K562 (cell line): Measurements from ENCODE around the gene LINC00632. TPM values are rescaled to one million over a fixed set of nuclear protein-coding genes. Genes with fewer than 3 reads are reported as not detected.

Experiments used
- ATAC-seq: fragments of 200-7000 bp; cut with Tn5 transposase; 3 replicates; pipeline ENCODE4 v1.9.1; 2020; ENCODE audit warnings: moderate library complexity
- BruUV-seq: library from RNA; stranded (reverse); fragments of 400-500 nt; replicated peaks from 2 replicates; lab custom pipeline; 2021; lab: Mats Ljungman, UMichigan
- CTCF ChIA-PET: fragments of 300-600 bp; formaldehyde crosslinking; extraction: SDS; loops from one replicate; lab custom pipeline; 2021; ENCODE audit warnings: low intra/inter-chr PET ratio; lab: Yijun Ruan, JAX
- POLR2A ChIA-PET: fragments of 300-600, 350-650 bp; sonication (Branson Sonifier 250); formaldehyde crosslinking; extraction: SDS; loops from one replicate; lab custom pipeline; 2021; ENCODE audit warnings: antibody characterized with exemption, inconsistent platforms; lab: Yijun Ruan, JAX
- DNase-seq, 4 experiments: peaks; one replicate each; pipeline versions ENCODE4 v3.0.0 to v3.0.0-alpha.2; 2011 to 2018; ENCODE audit warnings: low spot score in 3 of 4, mixed read lengths in 3 of 4; ENCODE audit errors: extremely low read depth in 1 of 4
- FAIRE-seq: peaks from 2 replicates; lab custom pipeline; 2011; peaks lifted over from hg19 to GRCh38; lab: Jason Lieb, UNC
- H2AFZ ChIP-seq: 2 replicates; pipeline ENCODE4 v1.6.0; 2011; ENCODE audit warnings: low read depth, low read length, control low read depth, inconsistent platforms
- H3K27ac ChIP-seq: fragments of 200-600 bp; 3 replicates; pipeline ENCODE4 v1.8.0; 2011; ENCODE audit warnings: low read depth, mild to moderate bottlenecking, control low read depth, inconsistent platforms, low read length, moderate library complexity, mixed read lengths; ENCODE audit errors: extremely low read depth
- H3K27me3 ChIP-seq, 2 experiments: fragments of 300-600 bp in 1 of 2; 2 replicates in 1 of 2; 3 replicates in 1 of 2; pipeline versions ENCODE4 v1.6.0 to v1.8.0; 2011; ENCODE audit warnings: inconsistent platforms in 2 of 2, low read length in 2 of 2, mild to moderate bottlenecking in 1 of 2, mixed read lengths in 1 of 2, moderate library complexity in 1 of 2; ENCODE audit not compliant: control insufficient read depth in 2 of 2, insufficient read depth in 2 of 2
- H3K36me3 ChIP-seq: fragments of 300-600 bp; 3 replicates; pipeline ENCODE4 v1.8.0; 2011; ENCODE audit warnings: mild to moderate bottlenecking, low read length, inconsistent platforms; ENCODE audit not compliant: control insufficient read depth, insufficient read depth
- H3K4me1 ChIP-seq, 2 experiments: fragments of 200-600 bp in 1 of 2; replicated peaks in 1 of 2; 2 replicates in 1 of 2; 3 replicates in 1 of 2; pipeline versions ENCODE4 v1.5.1 to v1.8.0; 2011; ENCODE audit warnings: inconsistent platforms in 2 of 2, low read length in 2 of 2, mild to moderate bottlenecking in 1 of 2, mixed read lengths in 1 of 2, moderate library complexity in 1 of 2; ENCODE audit not compliant: control insufficient read depth in 2 of 2, insufficient read depth in 2 of 2
- H3K4me2 ChIP-seq: 2 replicates; pipeline ENCODE4 v1.6.1; 2011; ENCODE audit warnings: low read length, control low read depth, inconsistent platforms, mixed read lengths; ENCODE audit not compliant: insufficient read depth
- H3K4me3 ChIP-seq: fragments of 200-600 bp; sonication (generic), shearing (Covaris generic); 2 replicates; pipeline ENCODE4 v1.5.1; 2016; ENCODE audit warnings: control low read depth, inconsistent platforms
- H3K79me2 ChIP-seq: fragments of 200-600 bp; 3 replicates; pipeline ENCODE4 v1.8.0; 2011; ENCODE audit warnings: low read length, inconsistent platforms; ENCODE audit not compliant: control insufficient read depth, insufficient read depth
- H3K9ac ChIP-seq, 2 experiments: 2 replicates each; pipeline versions ENCODE4 v1.6.0 to v1.6.1; 2011; ENCODE audit warnings: low read depth in 2 of 2, low read length in 2 of 2, control low read depth in 1 of 2, inconsistent platforms in 1 of 2, mild to moderate bottlenecking in 1 of 2, mixed read lengths in 1 of 2; ENCODE audit not compliant: insufficient read depth in 1 of 2
- H3K9me1 ChIP-seq: one replicate; pipeline ENCODE4 v1.6.0; 2011; ENCODE audit warnings: inconsistent platforms, mild to moderate bottlenecking, low read length, moderate library complexity; ENCODE audit not compliant: control insufficient read depth, insufficient read depth
- H3K9me3 ChIP-seq: replicated peaks from 2 replicates; pipeline ENCODE4 v1.5.1; 2011; ENCODE audit warnings: low read depth, low read length, inconsistent platforms; ENCODE audit not compliant: control insufficient read depth, insufficient read depth
- H4K20me1 ChIP-seq: replicated peaks from 2 replicates; pipeline ENCODE4 v1.6.1; 2011; ENCODE audit warnings: low read length, inconsistent platforms, mixed read lengths; ENCODE audit not compliant: control insufficient read depth, insufficient read depth
- HDGF ChIP-seq: fragments of 450-650 bp; IDR thresholded peaks from 2 replicates; pipeline ENCODE4 v1.6.1; 2016
- NCOA2 ChIP-seq, 2 experiments: fragments of 450-650 bp; IDR thresholded peaks; 2 replicates each; pipeline ENCODE4 v1.6.1; 2018; ENCODE audit warnings: mild to moderate bottlenecking in 2 of 2, moderate library complexity in 1 of 2; ENCODE audit not compliant: partially characterized antibody in 2 of 2
- THRAP3 ChIP-seq: fragments of 450-650 bp; IDR thresholded peaks from 2 replicates; pipeline ENCODE4 v1.6.1; 2016; ENCODE audit warnings: mild to moderate bottlenecking, inconsistent platforms, borderline replicate concordance
- ZNF24 ChIP-seq: fragments of 450-650 bp; IDR thresholded peaks from 2 replicates; pipeline ENCODE4 v1.6.1; 2016
- WGBS: fragments of 100-300 bp; shearing (Covaris generic); methylation state at CpG from one replicate; pipeline ENCODE4 v1.1.6; 2016; ENCODE audit warnings: low coverage, mixed read lengths; ENCODE audit not compliant: insufficient coverage; ENCODE audit errors: missing lambda C conversion rate; 5-methylcytosine and 5-hydroxymethylcytosine counted together
- in situ Hi-C: fragments of 300-500 bp; cut with MboI; formaldehyde crosslinking; loops from 4 replicates; pipeline ENCODE4 v1.15.0; 2018; ENCODE audit warnings: inconsistent platforms, mixed read lengths
- intact Hi-C: fragments of 100-400 bp; cut with micrococcal nuclease; formaldehyde crosslinking; loops from 2 replicates; pipeline ENCODE4 v1.14.2; 2022
- polyA plus RNA-seq, 8 experiments: library from polyadenylated mRNA; depleted of rRNA in 4 of 8; stranded (reverse) in 5 of 8; unstranded in 3 of 8; fragments of >200 nt; fragmentation: Nextera tagmentation in 2 of 8; fragmentation: Illumina TruSeq in 1 of 8; extraction: Ambion mirVana in 2 of 8; extraction: Trizol in 1 of 8; gene quantifications; 2 replicates each; pipeline versions ENCODE4 v1.2.1 to v1.2.3, GENCODE V29; 2011 to 2014; ENCODE audit warnings: inconsistent platforms in 1 of 8, missing spikeins in 1 of 8
- total RNA-seq, 7 experiments: library from RNA; depleted of rRNA in 6 of 7; stranded (reverse); fragments of >200 nt in 6 of 7; fragmentation: Illumina TruSeq in 2 of 7; extraction: Trizol in 2 of 7; gene quantifications; 2 replicates each; pipeline versions ENCODE4 v1.2.1 to v1.2.3, GENCODE V29; 2011 to 2021; ENCODE audit warnings: low replicate concordance in 1 of 7
- TF ChIP-seq, protein P1 (sequence below): IDR thresholded peaks from 2 replicates; pipeline ENCODE4 v1.6.1; 2012; ENCODE audit warnings: low read depth, low read length, improper control_type of control experiment, borderline replicate concordance
- TF ChIP-seq, protein P2 (sequence below): fragments of 250-450 bp; sonication (Bioruptor Pico); IDR thresholded peaks from 2 replicates; pipeline ENCODE4 v1.4.0; 2020; ENCODE audit warnings: mild to moderate bottlenecking, moderate library complexity, borderline replicate concordance

The LINC00632 gene
- total and polyA plus RNA-seq, 9 of the 15 experiments (the other 6 are each of a cell fraction or from before 2014, with no cell fraction given), result 0.06 to 0.20 TPM; not detected in 7

DNA sequence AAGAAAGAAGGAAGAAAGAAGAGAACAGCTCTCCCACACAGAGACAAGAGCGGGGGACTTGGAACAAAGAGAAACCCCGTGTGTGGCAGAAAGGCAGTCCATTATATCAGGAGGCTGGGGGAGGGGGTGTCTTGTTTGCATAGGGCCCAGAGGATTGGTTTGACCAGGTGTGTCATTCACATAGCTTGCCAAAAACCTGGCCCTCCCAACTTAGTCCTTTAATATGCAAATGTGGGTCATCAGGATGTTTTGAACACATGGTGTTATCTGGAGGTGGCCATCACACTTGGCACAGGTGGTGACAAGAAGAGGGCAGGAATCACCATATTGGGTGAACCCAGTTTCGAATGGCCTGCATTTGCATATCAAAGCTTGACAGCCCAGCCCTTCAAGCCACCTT is 111.7 kb downstream of the LINC00632 start:
- no peaks in the 10 kb centered on the region for H3K9me1 ChIP-seq
- no peak overlapping the region for H3K4me2 ChIP-seq
- no peak overlapping the region for H3K4me3 ChIP-seq
- ChIA-PET POLR2A (no interaction called here), CTCF (no interaction called here)
- FAIRE-seq, result no peak
- H2AFZ ChIP-seq, result no peak overlapping the region
- H3K4me1 ChIP-seq, result no peaks in the 10 kb centered on the region
- no peak overlapping the region for H3K9ac ChIP-seq
- H3K9me3 ChIP-seq, result no peaks in the 10 kb centered on the region
- H3K27me3 ChIP-seq, result no peaks in the 10 kb centered on the region
- BruUV-seq, result no TSS peak
- TF ChIP-seq, protein P1, sequence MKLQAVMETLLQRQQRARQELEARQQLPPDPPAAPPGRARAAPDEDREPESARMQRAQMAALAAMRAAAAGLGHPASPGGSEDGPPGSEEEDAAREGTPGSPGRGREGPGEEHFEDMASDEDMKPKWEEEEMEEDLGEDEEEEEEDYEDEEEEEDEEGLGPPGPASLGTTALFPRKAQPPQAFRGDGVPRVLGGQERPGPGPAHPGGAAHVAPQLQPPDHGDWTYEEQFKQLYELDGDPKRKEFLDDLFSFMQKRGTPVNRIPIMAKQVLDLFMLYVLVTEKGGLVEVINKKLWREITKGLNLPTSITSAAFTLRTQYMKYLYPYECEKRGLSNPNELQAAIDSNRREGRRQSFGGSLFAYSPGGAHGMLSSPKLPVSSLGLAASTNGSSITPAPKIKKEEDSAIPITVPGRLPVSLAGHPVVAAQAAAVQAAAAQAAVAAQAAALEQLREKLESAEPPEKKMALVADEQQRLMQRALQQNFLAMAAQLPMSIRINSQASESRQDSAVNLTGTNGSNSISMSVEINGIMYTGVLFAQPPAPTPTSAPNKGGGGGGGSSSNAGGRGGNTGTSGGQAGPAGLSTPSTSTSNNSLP, result no peak
- TF ChIP-seq ZNF24, result no peak
- TF ChIP-seq NCOA2 (IDR thresholded peaks at IDR 0.05; ENCODE audit: partially characterized antibody in 2 of 2), result no peak
- TF ChIP-seq THRAP3, result no peak
- TF ChIP-seq, protein P2, sequence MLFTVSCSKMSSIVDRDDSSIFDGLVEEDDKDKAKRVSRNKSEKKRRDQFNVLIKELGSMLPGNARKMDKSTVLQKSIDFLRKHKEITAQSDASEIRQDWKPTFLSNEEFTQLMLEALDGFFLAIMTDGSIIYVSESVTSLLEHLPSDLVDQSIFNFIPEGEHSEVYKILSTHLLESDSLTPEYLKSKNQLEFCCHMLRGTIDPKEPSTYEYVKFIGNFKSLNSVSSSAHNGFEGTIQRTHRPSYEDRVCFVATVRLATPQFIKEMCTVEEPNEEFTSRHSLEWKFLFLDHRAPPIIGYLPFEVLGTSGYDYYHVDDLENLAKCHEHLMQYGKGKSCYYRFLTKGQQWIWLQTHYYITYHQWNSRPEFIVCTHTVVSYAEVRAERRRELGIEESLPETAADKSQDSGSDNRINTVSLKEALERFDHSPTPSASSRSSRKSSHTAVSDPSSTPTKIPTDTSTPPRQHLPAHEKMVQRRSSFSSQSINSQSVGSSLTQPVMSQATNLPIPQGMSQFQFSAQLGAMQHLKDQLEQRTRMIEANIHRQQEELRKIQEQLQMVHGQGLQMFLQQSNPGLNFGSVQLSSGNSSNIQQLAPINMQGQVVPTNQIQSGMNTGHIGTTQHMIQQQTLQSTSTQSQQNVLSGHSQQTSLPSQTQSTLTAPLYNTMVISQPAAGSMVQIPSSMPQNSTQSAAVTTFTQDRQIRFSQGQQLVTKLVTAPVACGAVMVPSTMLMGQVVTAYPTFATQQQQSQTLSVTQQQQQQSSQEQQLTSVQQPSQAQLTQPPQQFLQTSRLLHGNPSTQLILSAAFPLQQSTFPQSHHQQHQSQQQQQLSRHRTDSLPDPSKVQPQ, result no peak
- TF ChIP-seq HDGF, result no peak
- H3K79me2 ChIP-seq, result no peaks in the 10 kb centered on the region
- DNase-seq, result no peak
- H3K36me3 ChIP-seq, result no peaks in the 10 kb centered on the region
- no peaks in the 10 kb centered on the region for H4K20me1 ChIP-seq
- 0% methylated on average over 3 of the region's 3 CpGs for WGBS
- no peak for ATAC-seq
- intact Hi-C loops (no loop called here), in situ Hi-C loops (no loop called here)
- H3K27ac ChIP-seq, result no peak overlapping the region
